Measurements from ENCODE around the gene SLC35E2B.

SLC35E2B gene

GRCh38 chr1:1615256-1616044, 77.1 kb downstream of the SLC35E2B start, which contains the start of gene MIB2:
TSS of gene MIB2 (plus strand) at chr1:1615500. CDS start at chr1:1623453, 7,953 bp downstream.
- DNase-seq (ENCODE audit: low read depth), result peak; percentile 97
- peak within 1 kb of the TSS; percentile 99 for H3K4me3 ChIP-seq (ENCODE audit: low read depth, low read length)
- no peak for TF ChIP-seq CTCF (conservative IDR thresholded peaks at IDR 0.05; ENCODE audit: low read depth, low read length)

GRCh38 chr1:1614954-1615255, 77.7 kb downstream of the SLC35E2B start:
- peak overlapping the region; percentile 99 for H3K4me3 ChIP-seq (ENCODE audit: low read depth, low read length)
- DNase-seq (ENCODE audit: low read depth), result no peak
- no peak for TF ChIP-seq CTCF (conservative IDR thresholded peaks at IDR 0.05; ENCODE audit: low read depth, low read length)

- peak; percentile 95 for DNase-seq (ENCODE audit: low read depth)
- TF ChIP-seq CTCF (conservative IDR thresholded peaks at IDR 0.05; ENCODE audit: low read depth, low read length), result no peak
- H3K4me3 ChIP-seq (ENCODE audit: low read depth, low read length), result peak overlapping the region; percentile 99
Measured at GRCh38 chr1:1614204-1614953, 78.2 kb downstream of the SLC35E2B start.

GRCh38 chr1:1613509-1614082, 79.0 kb downstream of the SLC35E2B start:
- DNase-seq (ENCODE audit: low read depth), result no peak
- peak overlapping the region; percentile 99 for H3K4me3 ChIP-seq (ENCODE audit: low read depth, low read length)
- TF ChIP-seq CTCF (conservative IDR thresholded peaks at IDR 0.05; ENCODE audit: low read depth, low read length), result no peak

GRCh38 chr1:1612104-1612400, 80.5 kb downstream of the SLC35E2B start:
- no peak overlapping the region for H3K4me3 ChIP-seq (ENCODE audit: low read depth, low read length)
- DNase-seq (ENCODE audit: low read depth), result no peak
- no peak for TF ChIP-seq CTCF (conservative IDR thresholded peaks at IDR 0.05; ENCODE audit: low read depth, low read length)

GRCh38 chr1:1610796-1611195, 81.8 kb downstream of the SLC35E2B start:
- DNase-seq (ENCODE audit: low read depth), result no peak
- no peak overlapping the region for H3K4me3 ChIP-seq (ENCODE audit: low read depth, low read length)
- no peak for TF ChIP-seq CTCF (conservative IDR thresholded peaks at IDR 0.05; ENCODE audit: low read depth, low read length)

Data from choroid plexus epithelial cell (primary cell).